Subcutaneous abdominal adipose tissue (tissue), 5 donors: Measurements from ENCODE around the gene FUT8.

ENCODE experiments used
- H3K27ac ChIP-seq: one replicate; pipeline ENCODE4 v1.7.0; 2013; ENCODE audit warnings: low read depth, mild to moderate bottlenecking, inconsistent platforms, low read length, moderate library complexity
- H3K27me3 ChIP-seq, 5 donors: one replicate each; pipeline ENCODE4 v1.7.0; 2013; ENCODE audit warnings: low read length in 5 of 5, inconsistent platforms in 1 of 5; ENCODE audit not compliant: control insufficient read depth in 5 of 5, insufficient read depth in 4 of 5
- H3K36me3 ChIP-seq, 5 donors: one replicate each; pipeline ENCODE4 v1.7.0; 2013; ENCODE audit warnings: low read length in 5 of 5; ENCODE audit not compliant: control insufficient read depth in 5 of 5, insufficient read depth in 5 of 5
- H3K4me1 ChIP-seq, 5 donors: one replicate each; pipeline ENCODE4 v1.7.0; 2013; ENCODE audit warnings: low read length in 5 of 5, mild to moderate bottlenecking in 3 of 5, moderate library complexity in 1 of 5; ENCODE audit not compliant: control insufficient read depth in 5 of 5, insufficient read depth in 5 of 5
- H3K4me3 ChIP-seq, 5 donors: one replicate each; pipeline ENCODE4 v1.7.0; 2013; ENCODE audit warnings: low read length in 5 of 5, low read depth in 1 of 5
- H3K9ac ChIP-seq, 5 donors: one replicate each; pipeline ENCODE4 v1.7.0; 2013; ENCODE audit warnings: low read length in 5 of 5, mild to moderate bottlenecking in 4 of 5, moderate library complexity in 3 of 5
- H3K9me3 ChIP-seq, 5 donors: one replicate each; pipeline ENCODE4 v1.7.0; 2013; ENCODE audit warnings: low read length in 5 of 5; ENCODE audit not compliant: control insufficient read depth in 5 of 5
- donor health status: healthy.
- donor health status: healthy.
- donor health status: healthy.
- donor health status: healthy.
- donor health status: healthy.

FUT8 gene

GRCh38 chr14:65560340-65561027, 148.0 kb downstream of the FUT8 start:
- peaks cover 0 to 10% (median 0%) of the 10 kb centered on the region in 5 donors for H3K4me1 ChIP-seq
- H3K9ac ChIP-seq: no peak overlapping the region
- H3K4me3 ChIP-seq: no peak overlapping the region
- no peaks in the 10 kb centered on the region for H3K27me3 ChIP-seq
- H3K36me3 ChIP-seq: peaks cover 0 to 4% (median 0%) of the 10 kb centered on the region in 5 donors
- no peaks in the 10 kb centered on the region for H3K9me3 ChIP-seq
- no peak overlapping the region for H3K27ac ChIP-seq

GRCh38 chr14:65564370-65564769, 151.8 kb downstream of the FUT8 start:
- Histone ChIP-seq H3K4me1 (peaks cover 2 to 13% (median 5%) of the 10 kb centered on the region in 5 donors), H3K27me3 (no peaks in the 10 kb centered on the region), H3K4me3 (no peak overlapping the region)

GRCh38 chr14:65565948-65566347, 153.4 kb downstream of the FUT8 start:
- Histone ChIP-seq H3K9me3 (no peaks in the 10 kb centered on the region), H3K27me3 (no peaks in the 10 kb centered on the region), H3K9ac (no peak overlapping the region), H3K27ac (no peak overlapping the region), H3K4me1 (peaks cover 2 to 12% (median 5%) of the 10 kb centered on the region in 5 donors), H3K4me3 (no peak overlapping the region), H3K36me3 (peaks cover 0 to 4% (median 0%) of the 10 kb centered on the region in 5 donors)

More at GRCh38 chr14:65564370-65564769, 151.8 kb downstream of the FUT8 start:
- Histone ChIP-seq H3K9me3 (no peaks in the 10 kb centered on the region), H3K9ac (no peak overlapping the region), H3K36me3 (peaks cover 0 to 4% (median 0%) of the 10 kb centered on the region in 5 donors), H3K27ac (no peak overlapping the region)

GRCh38 chr14:65566820-65567522, 154.4 kb downstream of the FUT8 start:
- Histone ChIP-seq H3K36me3 (no peaks in the 10 kb centered on the region), H3K9ac (no peak overlapping the region), H3K27me3 (no peaks in the 10 kb centered on the region), H3K4me3 (no peak overlapping the region), H3K4me1 (peaks cover 2 to 12% (median 5%) of the 10 kb centered on the region in 5 donors), H3K9me3 (no peaks in the 10 kb centered on the region), H3K27ac (peak overlapping the region; percentile 24)

GRCh38 chr14:65574611-65575010, 162.1 kb downstream of the FUT8 start:
- Histone ChIP-seq H3K4me1 (peaks cover 0 to 8% (median 3%) of the 10 kb centered on the region in 5 donors), H3K27me3 (no peaks in the 10 kb centered on the region), H3K9ac (no peak overlapping the region), H3K36me3 (no peaks in the 10 kb centered on the region), H3K27ac (no peak overlapping the region), H3K9me3 (no peaks in the 10 kb centered on the region), H3K4me3 (no peak overlapping the region)

GRCh38 chr14:65575389-65575788, 162.9 kb downstream of the FUT8 start:
- Histone ChIP-seq H3K4me1 (peaks cover 0 to 10% (median 4%) of the 10 kb centered on the region in 5 donors), H3K36me3 (no peaks in the 10 kb centered on the region), H3K9ac (no peak overlapping the region), H3K4me3 (no peak overlapping the region), H3K9me3 (no peaks in the 10 kb centered on the region), H3K27me3 (no peaks in the 10 kb centered on the region), H3K27ac (no peak overlapping the region)

- Histone ChIP-seq H3K9ac (no peak overlapping the region), H3K4me1 (peaks cover 0 to 15% (median 4%) of the 10 kb centered on the region in 5 donors), H3K9me3 (no peaks in the 10 kb centered on the region), H3K4me3 (no peak overlapping the region), H3K27ac (no peak overlapping the region), H3K27me3 (no peaks in the 10 kb centered on the region), H3K36me3 (no peaks in the 10 kb centered on the region)
These were observed 168.4 kb downstream of the FUT8 start for GRCh38 chr14:65580973-65581372.

- H3K36me3 ChIP-seq: no peaks in the 10 kb centered on the region
- H3K4me1 ChIP-seq: peaks cover 0 to 15% (median 4%) of the 10 kb centered on the region in 5 donors
- H3K9me3 ChIP-seq: no peaks in the 10 kb centered on the region
- no peaks in the 10 kb centered on the region for H3K27me3 ChIP-seq
- no peak overlapping the region for H3K27ac ChIP-seq
- no peak overlapping the region for H3K4me3 ChIP-seq
- H3K9ac ChIP-seq: no peak overlapping the region
These were observed 168.8 kb downstream of the FUT8 start for GRCh38 chr14:65581378-65581777.

GRCh38 chr14:65581799-65582198, 169.3 kb downstream of the FUT8 start:
- H3K36me3 ChIP-seq: no peaks in the 10 kb centered on the region

GRCh38 chr14:65585216-65585615, 172.7 kb downstream of the FUT8 start:
- H3K27ac ChIP-seq: no peak overlapping the region
- no peaks in the 10 kb centered on the region for H3K9me3 ChIP-seq
- no peaks in the 10 kb centered on the region for H3K27me3 ChIP-seq
- H3K9ac ChIP-seq: no peak overlapping the region
- H3K4me1 ChIP-seq: peaks cover 0 to 18% (median 0%) of the 10 kb centered on the region in 5 donors
- H3K4me3 ChIP-seq: no peak overlapping the region
- H3K36me3 ChIP-seq: no peaks in the 10 kb centered on the region

More at GRCh38 chr14:65581799-65582198, 169.3 kb downstream of the FUT8 start:
- no peaks in the 10 kb centered on the region for H3K27me3 ChIP-seq
- H3K4me1 ChIP-seq: peaks cover 0 to 15% (median 4%) of the 10 kb centered on the region in 5 donors
- no peak overlapping the region for H3K27ac ChIP-seq
- no peak overlapping the region for H3K9ac ChIP-seq
- H3K9me3 ChIP-seq: no peaks in the 10 kb centered on the region
- H3K4me3 ChIP-seq: no peak overlapping the region
